Keratinocyte (primary cell): ENCODE data around the gene STK36. TPM values are rescaled to one million over a fixed set of nuclear protein-coding genes. Genes with fewer than 3 reads are reported as not detected.
"Not testable (repeated sequence)": the region's sequence is repeated elsewhere in the genome, so short reads cannot be mapped to it uniquely, and the experiment has no call there.

Experiments
- DNase-seq: peaks from one replicate; pipeline ENCODE4 v3.0.0-alpha.2; 2011; ENCODE audit warnings: low read depth, missing footprints, low spot score
- FAIRE-seq: peaks from 2 replicates; lab custom pipeline; 2011; peaks lifted over from hg19 to GRCh38; lab: Jason Lieb, UNC
- H2AFZ ChIP-seq: 2 replicates; pipeline ENCODE4 v1.6.0; 2012; ENCODE audit warnings: low read length, control low read depth, inconsistent platforms; ENCODE audit not compliant: control insufficient read depth
- H3K27ac ChIP-seq: 2 replicates; pipeline ENCODE4 v1.5.1; 2011; ENCODE audit warnings: low read length; ENCODE audit not compliant: control insufficient read depth, insufficient read depth
- H3K27me3 ChIP-seq: 3 replicates; pipeline ENCODE4 v1.6.0; 2011; ENCODE audit warnings: low read length; ENCODE audit not compliant: control insufficient read depth, insufficient read depth; ENCODE audit errors: extremely low read depth
- H3K36me3 ChIP-seq, 2 experiments: 2 replicates in 1 of 2; 3 replicates in 1 of 2; pipeline ENCODE4 v1.5.1; 2011; ENCODE audit warnings: low read length in 2 of 2, mild to moderate bottlenecking in 1 of 2; ENCODE audit not compliant: control insufficient read depth in 2 of 2, insufficient read depth in 2 of 2; ENCODE audit errors: extremely low read depth in 1 of 2
- H3K4me1 ChIP-seq: 3 replicates; pipeline ENCODE4 v1.5.1; 2011; ENCODE audit warnings: low read length; ENCODE audit not compliant: control insufficient read depth, insufficient read depth; ENCODE audit errors: extremely low read depth
- H3K4me2 ChIP-seq: 3 replicates; pipeline ENCODE4 v1.6.0; 2011; ENCODE audit warnings: low read depth, low read length; ENCODE audit not compliant: control insufficient read depth, insufficient read depth; ENCODE audit errors: extremely low read depth
- H3K4me3 ChIP-seq, 3 experiments: fragments of 200-600 bp in 1 of 3; sonication (generic) in 1 of 3; 2 replicates in 2 of 3; 3 replicates in 1 of 3; pipeline ENCODE4 v1.5.1; 2011 to 2016; ENCODE audit warnings: low read length in 3 of 3, mild to moderate bottlenecking in 3 of 3, control low read depth in 2 of 3, inconsistent platforms in 1 of 3, low read depth in 1 of 3, mixed read lengths in 1 of 3, mixed run types in 1 of 3, moderate library complexity in 1 of 3; ENCODE audit not compliant: control insufficient read depth in 2 of 3, insufficient read depth in 2 of 3; ENCODE audit errors: extremely low read depth in 1 of 3
- H3K79me2 ChIP-seq: 2 replicates; pipeline ENCODE4 v1.6.0; 2012; ENCODE audit warnings: low read length; ENCODE audit not compliant: control insufficient read depth, insufficient read depth
- H3K9ac ChIP-seq: 3 replicates; pipeline ENCODE4 v1.6.0; 2011; ENCODE audit warnings: low read length; ENCODE audit not compliant: control insufficient read depth, insufficient read depth; ENCODE audit errors: extremely low read depth
- H3K9me1 ChIP-seq: 3 replicates; pipeline ENCODE4 v1.6.0; 2011; ENCODE audit warnings: low read length; ENCODE audit not compliant: control insufficient read depth, insufficient read depth; ENCODE audit errors: extremely low read depth
- H3K9me3 ChIP-seq: 2 replicates; pipeline ENCODE4 v1.5.1; 2012; ENCODE audit warnings: low read depth, low read length; ENCODE audit not compliant: control insufficient read depth
- H4K20me1 ChIP-seq: 3 replicates; pipeline ENCODE4 v1.6.0; 2011; ENCODE audit warnings: low read length; ENCODE audit not compliant: control insufficient read depth, insufficient read depth; ENCODE audit errors: extremely low read depth
- CTCF ChIP-seq, 3 experiments: IDR thresholded peaks in 1 of 3; conservative IDR thresholded peaks in 1 of 3; optimal IDR thresholded peaks in 1 of 3; 2 replicates in 2 of 3; 3 replicates in 1 of 3; pipeline versions ENCODE3 to v1.5.1; 2011; ENCODE audit warnings: low read length in 3 of 3, mild to moderate bottlenecking in 3 of 3, moderate library complexity in 2 of 3, control low read depth in 1 of 3, inconsistent platforms in 1 of 3; ENCODE audit not compliant: insufficient read depth in 2 of 3; ENCODE audit errors: extremely low read depth in 1 of 3
- EZH2 ChIP-seq: IDR thresholded peaks from one replicate; pipeline ENCODE4 v1.6.1; 2012; ENCODE audit warnings: inconsistent platforms, mild to moderate bottlenecking, low read length, moderate library complexity
- dilution Hi-C: fragments of 300-500 bp; cut with MboI; formaldehyde crosslinking; loops from one replicate; pipeline ENCODE4 v1.7.0; 2020; ENCODE audit warnings: low sequenced_read_pairs; ENCODE audit not compliant: extremely low pct_ligation_motif_present
- polyA plus RNA-seq, 5 experiments: library from polyadenylated mRNA; depleted of rRNA in 3 of 5; stranded (reverse) in 3 of 5; stranded (forward) in 1 of 5; unstranded in 1 of 5; fragments of >200 nt; gene quantifications; 1 replicate in 1 of 5; 2 replicates in 3 of 5; 3 replicates in 1 of 5; pipeline versions ENCODE4 v1.2.1 to v1.2.3, GENCODE V29; 2011 to 2012; ENCODE audit warnings: missing spikeins in 2 of 5, low read depth in 1 of 5, low replicate concordance in 1 of 5

The STK36 gene
- polyA plus RNA-seq, 1 donor (not counting 4 experiments of a cell fraction or from before 2014, with no cell fraction given) = 19.0 TPM

- H3K27ac ChIP-seq, H3K9me1 ChIP-seq, H3K79me2 ChIP-seq, H3K4me1 ChIP-seq, H2AFZ ChIP-seq, H4K20me1 ChIP-seq, H3K9me3 ChIP-seq, H3K9ac ChIP-seq, H3K27me3 ChIP-seq, H3K4me3 ChIP-seq, dilution Hi-C loops, H3K4me2 ChIP-seq: not testable (repeated sequence)
- FAIRE-seq (peak; percentile 91), DNase-seq (peak; percentile 32)
- H3K36me3 ChIP-seq = peaks cover 11 to 13% of the 10 kb centered on the region in 2 experiments
- peak; percentile 75 to 83 (median 81) for TF ChIP-seq CTCF (optimal IDR thresholded peaks at IDR 0.05 in 1 of 3, IDR thresholded peaks at IDR 0.05 in 1 of 3, conservative IDR thresholded peaks at IDR 0.05 in 1 of 3; ENCODE audit: extremely low read depth in 1 of 3, insufficient read depth in 2 of 3, low read length in 3 of 3)
These were observed 15.6 kb downstream of the STK36 start for GRCh38 chr2:218687400-218688060.

GRCh38 chr2:218691234-218691633 lies 19.3 kb downstream of the STK36 start:
- no peaks in the 10 kb centered on the region for H3K27me3 ChIP-seq
- no peak overlapping the region for H3K4me2 ChIP-seq
- H3K79me2 ChIP-seq = no peaks in the 10 kb centered on the region
- no peak overlapping the region for H3K4me3 ChIP-seq
- dilution Hi-C loops = no loop called here
- peaks cover 15% of the 10 kb centered on the region in 2 experiments for H3K36me3 ChIP-seq
- no peak overlapping the region for H3K27ac ChIP-seq
- no peak overlapping the region for H2AFZ ChIP-seq
- H3K9ac ChIP-seq = no peak overlapping the region
- H3K4me1 ChIP-seq = no peaks in the 10 kb centered on the region
- DNase-seq (no peak), FAIRE-seq (no peak)
- H3K9me1 ChIP-seq = no peaks in the 10 kb centered on the region
- no peaks in the 10 kb centered on the region for H4K20me1 ChIP-seq
- no peak for TF ChIP-seq CTCF (optimal IDR thresholded peaks at IDR 0.05 in 1 of 3, IDR thresholded peaks at IDR 0.05 in 1 of 3, conservative IDR thresholded peaks at IDR 0.05 in 1 of 3; ENCODE audit: extremely low read depth in 1 of 3, insufficient read depth in 2 of 3, low read length in 3 of 3)
- no peak for TF ChIP-seq EZH2
- H3K9me3 ChIP-seq = no peaks in the 10 kb centered on the region
